Measurements from ENCODE around the gene PLSCR5. TPM values are rescaled to one million over a fixed set of nuclear protein-coding genes. Genes with fewer than 3 reads are reported as not detected.
A peak's percentile ranks its signal among the peaks of the same experiment; 100 is the strongest.

The PLSCR5 gene
- not detected in 2 replicates for total RNA-seq (2014; rRNA removed; shearing (Covaris generic))

- H3K27ac ChIP-seq = no peak within 1 kb of the TSS
- no peaks in the 10 kb centered on the region for H3K9me3 ChIP-seq (replicated peaks)
- DNase-seq = no peak
- H3K4me3 ChIP-seq = no peak within 1 kb of the TSS
- H3K4me1 ChIP-seq = no peaks in the 10 kb centered on the region
- H3K27me3 ChIP-seq = no peaks in the 10 kb centered on the region
- no peaks in the 10 kb centered on the region for H3K36me3 ChIP-seq
Measured at GRCh38 chr3:146605106-146605505, at the start of gene PLSCR5. Gene PLSCR5 (minus strand): TSS chr3:146605346. CDS start chr3:146605212, 134 bp downstream.

GRCh38 chr3:146653978-146654377 lies 48.8 kb upstream of the PLSCR5 start:
- H3K36me3 ChIP-seq = no peaks in the 10 kb centered on the region
- H3K27me3 ChIP-seq = no peaks in the 10 kb centered on the region
- no peak overlapping the region for H3K4me3 ChIP-seq
- no peak overlapping the region for H3K27ac ChIP-seq
- H3K4me1 ChIP-seq = 0 out of 2 replicates have a peak, but pooled peaks cover 5% of the 10 kb centered on the region
- no peak for DNase-seq
- H3K9me3 ChIP-seq (replicated peaks) = no peaks in the 10 kb centered on the region

- no peak overlapping the region for H3K27ac ChIP-seq
- DNase-seq = no peak
- no peaks in the 10 kb centered on the region for H3K36me3 ChIP-seq
- no peaks in the 10 kb centered on the region for H3K27me3 ChIP-seq
- H3K4me3 ChIP-seq = no peak overlapping the region
- H3K4me1 ChIP-seq = 0 out of 2 replicates have a peak, but pooled peaks cover 5% of the 10 kb centered on the region
- no peaks in the 10 kb centered on the region for H3K9me3 ChIP-seq (replicated peaks)
Measured at GRCh38 chr3:146650691-146651442, 45.7 kb upstream of the PLSCR5 start.

GRCh38 chr3:146646261-146646660 lies 41.1 kb upstream of the PLSCR5 start:
- Histone ChIP-seq H3K27ac (no peak overlapping the region), H3K9me3 (replicated peaks) (no peaks in the 10 kb centered on the region), H3K27me3 (no peaks in the 10 kb centered on the region), H3K4me3 (no peak overlapping the region), H3K4me1 (no peaks in the 10 kb centered on the region), H3K36me3 (no peaks in the 10 kb centered on the region)
- no peak for DNase-seq

GRCh38 chr3:146640955-146641867 lies 36.1 kb upstream of the PLSCR5 start:
- Histone ChIP-seq H3K27ac (peak overlapping the region; percentile 28), H3K9me3 (replicated peaks) (no peaks in the 10 kb centered on the region), H3K4me1 (peaks cover 27% of the 10 kb centered on the region), H3K27me3 (no peaks in the 10 kb centered on the region), H3K4me3 (no peak overlapping the region), H3K36me3 (no peaks in the 10 kb centered on the region)
- DNase-seq = peak; percentile 46 to 85

- Histone ChIP-seq H3K4me3 (no peak overlapping the region), H3K4me1 (peaks cover 27% of the 10 kb centered on the region), H3K36me3 (no peaks in the 10 kb centered on the region), H3K27me3 (no peaks in the 10 kb centered on the region), H3K9me3 (replicated peaks) (no peaks in the 10 kb centered on the region), H3K27ac (peak overlapping the region; percentile 28)
- peak; percentile 77 to 92 for DNase-seq
Measured at GRCh38 chr3:146640361-146640760, 35.2 kb upstream of the PLSCR5 start.

- Histone ChIP-seq H3K4me3 (no peak overlapping the region), H3K4me1 (peaks cover 32% of the 10 kb centered on the region), H3K27ac (no peak overlapping the region), H3K27me3 (no peaks in the 10 kb centered on the region), H3K9me3 (replicated peaks) (no peaks in the 10 kb centered on the region), H3K36me3 (no peaks in the 10 kb centered on the region)
- DNase-seq = no peak
Measured at GRCh38 chr3:146638718-146639117, 33.6 kb upstream of the PLSCR5 start.

- H3K27ac ChIP-seq = no peak overlapping the region
- no peaks in the 10 kb centered on the region for H3K27me3 ChIP-seq
- no peak overlapping the region for H3K4me3 ChIP-seq
- H3K36me3 ChIP-seq = no peaks in the 10 kb centered on the region
- peak; percentile 5 to 35 for DNase-seq
- no peaks in the 10 kb centered on the region for H3K9me3 ChIP-seq (replicated peaks)
- H3K4me1 ChIP-seq = peaks cover 40% of the 10 kb centered on the region
Measured at GRCh38 chr3:146637871-146638270, 32.7 kb upstream of the PLSCR5 start.

- no peak overlapping the region for H3K4me3 ChIP-seq
- no peaks in the 10 kb centered on the region for H3K36me3 ChIP-seq
- H3K4me1 ChIP-seq = peaks cover 43% of the 10 kb centered on the region
- no peaks in the 10 kb centered on the region for H3K27me3 ChIP-seq
- H3K9me3 ChIP-seq (replicated peaks) = no peaks in the 10 kb centered on the region
- no peak for DNase-seq
- H3K27ac ChIP-seq = no peak overlapping the region
Measured at GRCh38 chr3:146636881-146637280, 31.7 kb upstream of the PLSCR5 start.

GRCh38 chr3:146634346-146634745 lies 29.2 kb upstream of the PLSCR5 start:
- H3K36me3 ChIP-seq = no peaks in the 10 kb centered on the region
- H3K4me3 ChIP-seq = no peak overlapping the region
- no peak overlapping the region for H3K27ac ChIP-seq
- H3K27me3 ChIP-seq = no peaks in the 10 kb centered on the region
- H3K4me1 ChIP-seq = peaks cover 28% of the 10 kb centered on the region
- no peaks in the 10 kb centered on the region for H3K9me3 ChIP-seq (replicated peaks)
- DNase-seq = no peak

GRCh38 chr3:146628671-146629070 lies 23.5 kb upstream of the PLSCR5 start:
- H3K9me3 ChIP-seq (replicated peaks) = no peaks in the 10 kb centered on the region
- no peak for DNase-seq
- H3K27ac ChIP-seq = no peak overlapping the region
- peaks cover 10% of the 10 kb centered on the region for H3K4me1 ChIP-seq
- no peaks in the 10 kb centered on the region for H3K27me3 ChIP-seq
- H3K4me3 ChIP-seq = no peak overlapping the region
- no peaks in the 10 kb centered on the region for H3K36me3 ChIP-seq

GRCh38 chr3:146626403-146627122 lies 21.4 kb upstream of the PLSCR5 start:
- Histone ChIP-seq H3K9me3 (replicated peaks) (no peaks in the 10 kb centered on the region), H3K4me1 (no peaks in the 10 kb centered on the region), H3K36me3 (no peaks in the 10 kb centered on the region), H3K27ac (no peak overlapping the region), H3K27me3 (no peaks in the 10 kb centered on the region), H3K4me3 (no peak overlapping the region)
- no peak for DNase-seq

- no peaks in the 10 kb centered on the region for H3K27me3 ChIP-seq
- DNase-seq = no peak
- H3K4me3 ChIP-seq = no peak overlapping the region
- no peaks in the 10 kb centered on the region for H3K9me3 ChIP-seq (replicated peaks)
- H3K4me1 ChIP-seq = no peaks in the 10 kb centered on the region
- no peak overlapping the region for H3K27ac ChIP-seq
- H3K36me3 ChIP-seq = no peaks in the 10 kb centered on the region
Measured at GRCh38 chr3:146625186-146625775, 20.1 kb upstream of the PLSCR5 start.

GRCh38 chr3:146621723-146622122 lies 16.6 kb upstream of the PLSCR5 start:
- H3K4me3 ChIP-seq = no peak overlapping the region
- H3K27ac ChIP-seq = no peak overlapping the region
- no peaks in the 10 kb centered on the region for H3K36me3 ChIP-seq
- no peaks in the 10 kb centered on the region for H3K9me3 ChIP-seq (replicated peaks)
- no peak for DNase-seq
- H3K27me3 ChIP-seq = no peaks in the 10 kb centered on the region
- no peaks in the 10 kb centered on the region for H3K4me1 ChIP-seq
